Choroid plexus epithelial cell (primary cell): ENCODE data around the gene NCKIPSD.

Source experiments
- DNase-seq: peaks from one replicate; pipeline ENCODE4 v3.0.0-alpha.2; 2010; ENCODE audit warnings: low read depth
- H3K4me3 ChIP-seq: 2 replicates; pipeline ENCODE4 v1.5.1; 2011; ENCODE audit warnings: low read depth, mild to moderate bottlenecking, control low read depth, low read length, moderate library complexity
- CTCF ChIP-seq: conservative IDR thresholded peaks from 2 replicates; pipeline ENCODE4 v1.5.1; 2011; ENCODE audit warnings: low read depth, mild to moderate bottlenecking, control low read depth, inconsistent platforms, low read length, moderate library complexity

Gene NCKIPSD

GRCh38 chr3:48633743-48634142 is 52.0 kb downstream of the NCKIPSD start:
- peak overlapping the region; percentile 30 for H3K4me3 ChIP-seq
- DNase-seq: no peak
- no peak for TF ChIP-seq CTCF

GRCh38 chr3:48633256-48633655 is 52.5 kb downstream of the NCKIPSD start:
- no peak for DNase-seq
- H3K4me3 ChIP-seq: no peak overlapping the region
- no peak for TF ChIP-seq CTCF

- no peak overlapping the region for H3K4me3 ChIP-seq
- no peak for TF ChIP-seq CTCF
- DNase-seq: no peak
Observed at GRCh38 chr3:48631516-48632448, 53.9 kb downstream of the NCKIPSD start.

- no peak for TF ChIP-seq CTCF
Observed at GRCh38 chr3:48630833-48631232, 54.9 kb downstream of the NCKIPSD start.

GRCh38 chr3:48630407-48630806 is 55.3 kb downstream of the NCKIPSD start:
- no peak for TF ChIP-seq CTCF
- no peak overlapping the region for H3K4me3 ChIP-seq
- DNase-seq: no peak

More at GRCh38 chr3:48630833-48631232, 54.9 kb downstream of the NCKIPSD start:
- H3K4me3 ChIP-seq: no peak overlapping the region
- no peak for DNase-seq

- no peak for TF ChIP-seq CTCF
- DNase-seq: no peak
- no peak overlapping the region for H3K4me3 ChIP-seq
Observed at GRCh38 chr3:48629894-48630293, 55.8 kb downstream of the NCKIPSD start.
